OCI-LY3 (cell line): ENCODE data around the gene CIT.
"Not testable (repeated sequence)": the region's sequence is repeated elsewhere in the genome, so short reads cannot be mapped to it uniquely, and the experiment has no call there.

Source experiments
- H2AFZ ChIP-seq: fragments of 200-600, 300-600 bp; shearing (Covaris generic); 2 replicates; pipeline ENCODE4 v1.6.0; 2014; ENCODE audit warnings: antibody characterized with exemption, low read depth, low read length
- H3K27ac ChIP-seq: fragments of 200-600, 300-600 bp; sonication (generic); 2 replicates; pipeline ENCODE4 v1.5.1; 2014; ENCODE audit warnings: mild to moderate bottlenecking, low read length, moderate library complexity, mixed read lengths
- H3K27me3 ChIP-seq: fragments of 200-600, 300-600 bp; sonication (generic); 2 replicates; pipeline ENCODE4 v1.6.1; 2014; ENCODE audit warnings: low read depth, low read length, mixed read lengths
- H3K36me3 ChIP-seq: fragments of 200-600, 300-600 bp; sonication (generic); replicated peaks from 2 replicates; pipeline ENCODE3; 2014; ENCODE audit warnings: low read depth, low read length, mixed read lengths
- H3K4me1 ChIP-seq: fragments of 300-600, 200-600 bp; sonication (generic); 2 replicates; pipeline ENCODE4 v1.6.1; 2014; ENCODE audit warnings: low read length, mixed read lengths
- H3K4me2 ChIP-seq: fragments of 200-600, 300-600 bp; sonication (generic); 2 replicates; pipeline ENCODE4 v1.6.1; 2014; ENCODE audit warnings: low read length, mixed read lengths
- H3K4me3 ChIP-seq: fragments of 300-600, 200-600 bp; sonication (generic); 2 replicates; pipeline ENCODE4 v1.5.1; 2014; ENCODE audit warnings: antibody characterized with exemption, mild to moderate bottlenecking, low read length, moderate library complexity
- H3K79me2 ChIP-seq: fragments of 300-600, 200-600 bp; shearing (Covaris generic); 2 replicates; pipeline ENCODE4 v1.6.1; 2014; ENCODE audit warnings: mild to moderate bottlenecking, low read length, mixed read lengths
- H3K9ac ChIP-seq: fragments of 300-600, 200-600 bp; shearing (Covaris generic); 2 replicates; pipeline ENCODE4 v1.6.0; 2014; ENCODE audit warnings: mild to moderate bottlenecking, low read length, moderate library complexity
- H3K9me3 ChIP-seq: fragments of 200-600, 300-600 bp; shearing (Covaris generic); 2 replicates; pipeline ENCODE4 v1.6.1; 2014; ENCODE audit warnings: low read length, mixed read lengths; ENCODE audit not compliant: insufficient read depth
- H4K20me1 ChIP-seq: fragments of 200-600, 300-600 bp; sonication (generic); 2 replicates; pipeline ENCODE4 v1.6.1; 2016; ENCODE audit warnings: low read length, mixed read lengths; ENCODE audit not compliant: insufficient read depth
- CTCF ChIP-seq: fragments of 200-600, 300-600 bp; sonication (generic); IDR thresholded peaks from 2 replicates; pipeline ENCODE4 v1.5.1; 2014; ENCODE audit warnings: antibody characterized with exemption, low read length, low read depth
- EZH2phosphoT487 ChIP-seq: fragments of 200-600 bp; shearing (Covaris generic); IDR thresholded peaks from 2 replicates; pipeline ENCODE4 v1.6.1; 2018; ENCODE audit warnings: antibody characterized with exemption, mixed run types, low read depth

Gene CIT

GRCh38 chr12:119910586-119910985 is 33.5 kb upstream of the CIT start:
- Histone ChIP-seq H3K36me3 (no peaks in the 10 kb centered on the region), H3K27ac (no peak overlapping the region), H3K4me2 (no peak overlapping the region), H3K9me3 (no peaks in the 10 kb centered on the region), H3K4me1 (no peaks in the 10 kb centered on the region), H3K27me3 (no peaks in the 10 kb centered on the region), H4K20me1 (no peaks in the 10 kb centered on the region), H3K4me3 (no peak overlapping the region), H3K9ac (no peak overlapping the region), H3K79me2 (no peaks in the 10 kb centered on the region), H2AFZ (no peak overlapping the region)
- TF ChIP-seq EZH2phosphoT487 (no peak), CTCF (no peak)

- Histone ChIP-seq H3K27ac (no peak overlapping the region), H3K36me3 (no peaks in the 10 kb centered on the region), H3K9me3 (no peaks in the 10 kb centered on the region), H3K9ac (no peak overlapping the region), H4K20me1 (no peaks in the 10 kb centered on the region), H2AFZ (peak overlapping the region; percentile 91), H3K79me2 (no peaks in the 10 kb centered on the region), H3K4me1 (peaks cover 4% of the 10 kb centered on the region), H3K27me3 (no peaks in the 10 kb centered on the region), H3K4me3 (peak overlapping the region; percentile 58), H3K4me2 (peak overlapping the region; percentile 78)
- peak; percentile 84 for TF ChIP-seq CTCF
- TF ChIP-seq EZH2phosphoT487: no peak
Measured at GRCh38 chr12:119902084-119902509, 25.0 kb upstream of the CIT start.

GRCh38 chr12:119901670-119902069 is 24.6 kb upstream of the CIT start:
- no peak overlapping the region for H3K9ac ChIP-seq
- peak overlapping the region; percentile 78 for H3K4me2 ChIP-seq
- no peaks in the 10 kb centered on the region for H3K27me3 ChIP-seq

GRCh38 chr12:119894916-119895315 is 17.8 kb upstream of the CIT start:
- no peak overlapping the region for H3K4me3 ChIP-seq
- peaks cover 6% of the 10 kb centered on the region; the same call in 1 of the 2 replicates for H3K27me3 ChIP-seq
- H3K27ac ChIP-seq: no peak overlapping the region
- no peaks in the 10 kb centered on the region for H4K20me1 ChIP-seq
- H3K4me2 ChIP-seq: no peak overlapping the region
- no peak overlapping the region for H2AFZ ChIP-seq
- H3K36me3 ChIP-seq: no peaks in the 10 kb centered on the region
- TF ChIP-seq EZH2phosphoT487: no peak
- TF ChIP-seq CTCF: no peak
- H3K9ac ChIP-seq: no peak overlapping the region
- no peaks in the 10 kb centered on the region for H3K4me1 ChIP-seq
- no peaks in the 10 kb centered on the region for H3K9me3 ChIP-seq
- no peaks in the 10 kb centered on the region for H3K79me2 ChIP-seq

More at GRCh38 chr12:119901670-119902069, 24.6 kb upstream of the CIT start:
- Histone ChIP-seq H3K4me1 (peaks cover 4% of the 10 kb centered on the region), H3K79me2 (no peaks in the 10 kb centered on the region), H3K36me3 (no peaks in the 10 kb centered on the region), H3K4me3 (peak overlapping the region; percentile 58), H2AFZ (peak overlapping the region; percentile 91), H3K9me3 (no peaks in the 10 kb centered on the region), H4K20me1 (no peaks in the 10 kb centered on the region), H3K27ac (no peak overlapping the region)
- no peak for TF ChIP-seq EZH2phosphoT487
- TF ChIP-seq CTCF: no peak

- not testable (repeated sequence) for H3K4me3 ChIP-seq, H3K27me3 ChIP-seq, H3K4me1 ChIP-seq, H2AFZ ChIP-seq, H4K20me1 ChIP-seq, H3K79me2 ChIP-seq, H3K9me3 ChIP-seq, H3K27ac ChIP-seq, H3K4me2 ChIP-seq, H3K9ac ChIP-seq, H3K36me3 ChIP-seq
Measured at GRCh38 chr12:119892611-119893010, 15.5 kb upstream of the CIT start.
